GM12892 (cell line): ENCODE data around the gene TMCO6.

ENCODE experiments used
- POLR2A ChIP-seq: IDR thresholded peaks from 2 replicates; pipeline ENCODE4 v1.6.1; 2011; ENCODE audit warnings: low read depth, low read length, control low read depth
- POLR2AphosphoS5 ChIP-seq: IDR thresholded peaks from 2 replicates; pipeline ENCODE4 v1.6.1; 2011; ENCODE audit warnings: low read depth, low read length, control low read depth

GRCh38 chr5:140690376-140690932 is 51.2 kb downstream of the TMCO6 start:
- TF ChIP-seq POLR2AphosphoS5, result no peak
- no peak for TF ChIP-seq POLR2A
